Measurements from ENCODE around the gene CCBE1.

Gene CCBE1

DNA sequence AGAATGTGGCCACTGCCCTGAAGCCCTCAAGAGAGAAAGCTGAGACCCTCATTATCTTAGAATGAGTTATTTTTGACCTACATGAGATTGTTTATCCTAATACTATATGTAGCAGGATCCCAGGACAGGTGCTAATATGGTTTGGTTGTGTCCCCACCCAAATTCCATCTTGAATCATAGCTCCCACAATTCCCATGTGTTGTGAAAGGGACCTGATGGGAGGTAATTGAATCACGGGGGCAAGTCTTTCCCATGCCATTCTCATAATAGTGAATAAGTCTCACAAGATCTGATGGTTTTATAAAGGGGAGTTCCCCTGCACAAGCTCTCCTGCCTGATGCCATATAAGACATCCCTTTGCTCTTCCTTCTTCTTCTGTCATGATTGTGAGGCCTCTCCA is 76.8 kb downstream of the CCBE1 start:
- H3K4me1 ChIP-seq (ENCODE audit: control insufficient read depth in 2 of 2, insufficient read depth in 1 of 2, low read depth in 1 of 2, low read length in 2 of 2) = peaks cover 0 to 2% of the 10 kb centered on the region in 2 donors
- no peak overlapping the region for H4K8ac ChIP-seq (ENCODE audit: low read depth, low read length)
- H2BK5ac ChIP-seq (ENCODE audit: low read length) = no peak overlapping the region
- H2AK5ac ChIP-seq (ENCODE audit: low read depth, low read length) = no peak overlapping the region
- H3K4me3 ChIP-seq (ENCODE audit: low read length in 2 of 2) = no peak overlapping the region
- no peak overlapping the region for H4K91ac ChIP-seq (ENCODE audit: low read depth, low read length, poor library complexity)
- no peak overlapping the region for H2BK15ac ChIP-seq (ENCODE audit: low read length)
- H3K18ac ChIP-seq (ENCODE audit: low read length) = no peak overlapping the region
- H3K4ac ChIP-seq (ENCODE audit: low read length) = no peak overlapping the region
- H3K79me1 ChIP-seq (ENCODE audit: low read depth, low read length) = no peaks in the 10 kb centered on the region
- DNase-seq (ENCODE audit: low spot score) = no peak
- H2AFZ ChIP-seq (ENCODE audit: low read length) = no peak overlapping the region
- H3K23ac ChIP-seq (ENCODE audit: low read depth, low read length, poor library complexity) = no peak overlapping the region
- H3K9me3 ChIP-seq (replicated peaks in 1 of 2; ENCODE audit: control insufficient read depth in 2 of 2, insufficient read depth in 1 of 2, low read depth in 1 of 2, low read length in 2 of 2) = no peaks in the 10 kb centered on the region
- no peak overlapping the region for H3K27ac ChIP-seq (replicated peaks; ENCODE audit: low read length)
- no peak overlapping the region for H3K9ac ChIP-seq (ENCODE audit: low read depth, low read length, poor library complexity)
- no peak overlapping the region for H2BK120ac ChIP-seq (ENCODE audit: low read depth, low read length)
- WGBS, 2 donors (ENCODE audit: extremely low coverage in 2 of 2, insufficient read length in 2 of 2, insufficient replicate concordance in 1 of 2) = no CpG with 5 or more reads among the region's 1 CpG
- H3K27me3 ChIP-seq (ENCODE audit: control insufficient read depth in 3 of 3, insufficient read depth in 3 of 3, low read depth in 1 of 3, low read length in 3 of 3) = no peaks in the 10 kb centered on the region
- no peaks in the 10 kb centered on the region for H3K36me3 ChIP-seq (replicated peaks in 1 of 2; ENCODE audit: control insufficient read depth in 2 of 2, insufficient read depth in 2 of 2, low read length in 2 of 2)
- no peak overlapping the region for H2BK12ac ChIP-seq (ENCODE audit: low read length)
- H3K4me2 ChIP-seq (ENCODE audit: insufficient read depth, low read length, poor library complexity, severe bottlenecking) = no peak overlapping the region
- no peak overlapping the region for H3K14ac ChIP-seq (ENCODE audit: low read length)

DNA sequence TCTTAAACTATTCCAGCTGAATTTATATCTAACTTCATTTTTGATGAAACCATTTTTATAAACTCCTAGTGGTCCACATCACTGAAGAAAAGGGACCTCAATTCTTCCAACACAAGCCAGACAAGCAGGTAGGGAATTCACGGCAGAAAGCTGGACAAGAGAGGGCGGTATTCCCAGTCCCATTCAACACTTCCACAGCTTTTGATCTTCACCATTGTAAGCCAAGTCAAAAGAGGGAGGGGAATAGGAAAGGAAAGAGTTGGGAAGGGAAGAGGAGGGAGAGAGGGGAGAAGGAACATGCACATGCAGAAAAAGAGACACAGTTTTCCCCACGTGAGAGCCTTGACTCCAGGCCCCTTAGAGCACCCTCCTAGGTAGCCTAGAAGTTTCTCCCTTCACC is 77.4 kb downstream of the CCBE1 start:
- Histone ChIP-seq H2AK5ac (ENCODE audit: low read depth, low read length) (no peak overlapping the region), H3K18ac (ENCODE audit: low read length) (no peak overlapping the region), H3K27ac (replicated peaks; ENCODE audit: low read length) (no peak overlapping the region), H3K27me3 (ENCODE audit: control insufficient read depth in 3 of 3, insufficient read depth in 3 of 3, low read depth in 1 of 3, low read length in 3 of 3) (no peaks in the 10 kb centered on the region), H4K8ac (ENCODE audit: low read depth, low read length) (no peak overlapping the region), H3K4me1 (ENCODE audit: control insufficient read depth in 2 of 2, insufficient read depth in 1 of 2, low read depth in 1 of 2, low read length in 2 of 2) (peaks cover 0 to 2% of the 10 kb centered on the region in 2 donors), H3K36me3 (replicated peaks in 1 of 2; ENCODE audit: control insufficient read depth in 2 of 2, insufficient read depth in 2 of 2, low read length in 2 of 2) (no peaks in the 10 kb centered on the region), H2AFZ (ENCODE audit: low read length) (no peak overlapping the region), H3K79me1 (ENCODE audit: low read depth, low read length) (no peaks in the 10 kb centered on the region), H3K9ac (ENCODE audit: low read depth, low read length, poor library complexity) (no peak overlapping the region), H2BK120ac (ENCODE audit: low read depth, low read length) (no peak overlapping the region), H3K4me2 (ENCODE audit: insufficient read depth, low read length, poor library complexity, severe bottlenecking) (no peak overlapping the region), H3K4me3 (ENCODE audit: low read length in 2 of 2) (no peak overlapping the region), H3K4ac (ENCODE audit: low read length) (no peak overlapping the region), H2BK12ac (ENCODE audit: low read length) (no peak overlapping the region), H3K9me3 (replicated peaks in 1 of 2; ENCODE audit: control insufficient read depth in 2 of 2, insufficient read depth in 1 of 2, low read depth in 1 of 2, low read length in 2 of 2) (no peaks in the 10 kb centered on the region), H2BK5ac (ENCODE audit: low read length) (no peak overlapping the region), H4K91ac (ENCODE audit: low read depth, low read length, poor library complexity) (no peak overlapping the region), H2BK15ac (ENCODE audit: low read length) (no peak overlapping the region), H3K23ac (ENCODE audit: low read depth, low read length, poor library complexity) (no peak overlapping the region), H3K14ac (ENCODE audit: low read length) (no peak overlapping the region)
- no peak for DNase-seq (ENCODE audit: low spot score)
- no CpG with 5 or more reads among the region's 3 CpGs for WGBS, 2 donors (ENCODE audit: extremely low coverage in 2 of 2, insufficient read length in 2 of 2, insufficient replicate concordance in 1 of 2)

DNA sequence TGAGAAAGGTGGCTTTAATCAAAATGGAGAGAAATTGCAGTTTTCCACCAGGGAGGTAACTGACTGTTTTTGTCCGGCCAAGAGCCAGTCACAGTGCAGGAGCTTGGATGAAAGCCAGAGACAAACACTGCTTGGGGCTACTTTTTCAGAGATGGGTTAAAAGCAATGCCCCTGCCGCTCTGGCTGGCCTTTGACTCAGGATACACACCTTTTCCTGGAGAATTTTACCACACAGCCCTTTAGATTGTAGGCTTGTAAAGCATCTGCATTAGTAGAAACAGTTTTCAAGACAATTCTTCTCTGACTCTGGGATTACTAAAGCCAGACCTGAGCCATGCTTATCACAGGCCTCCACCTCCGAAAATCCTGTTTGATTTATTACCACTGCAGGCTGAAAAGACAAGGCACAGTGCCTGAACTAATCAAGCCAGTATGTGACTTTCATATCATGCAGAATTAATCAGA is 79.7 kb downstream of the CCBE1 start:
- no peak overlapping the region for H2AFZ ChIP-seq (ENCODE audit: low read length)
- no peak overlapping the region for H2BK12ac ChIP-seq (ENCODE audit: low read length)
- H3K23ac ChIP-seq (ENCODE audit: low read depth, low read length, poor library complexity) = no peak overlapping the region
- WGBS, 2 donors (ENCODE audit: extremely low coverage in 2 of 2, insufficient read length in 2 of 2, insufficient replicate concordance in 1 of 2) = no CpG with 5 or more reads among the region's 3 CpGs
- peaks cover 0 to 2% of the 10 kb centered on the region in 2 donors for H3K4me1 ChIP-seq (ENCODE audit: control insufficient read depth in 2 of 2, insufficient read depth in 1 of 2, low read depth in 1 of 2, low read length in 2 of 2)
- H3K36me3 ChIP-seq (replicated peaks in 1 of 2; ENCODE audit: control insufficient read depth in 2 of 2, insufficient read depth in 2 of 2, low read length in 2 of 2) = no peaks in the 10 kb centered on the region
- H2BK120ac ChIP-seq (ENCODE audit: low read depth, low read length) = no peak overlapping the region
- no peaks in the 10 kb centered on the region for H3K79me1 ChIP-seq (ENCODE audit: low read depth, low read length)
- no peak overlapping the region for H3K14ac ChIP-seq (ENCODE audit: low read length)
- no peak overlapping the region for H3K9ac ChIP-seq (ENCODE audit: low read depth, low read length, poor library complexity)
- no peak overlapping the region for H2BK5ac ChIP-seq (ENCODE audit: low read length)
- no peak for DNase-seq (ENCODE audit: low spot score)
- no peak overlapping the region for H2BK15ac ChIP-seq (ENCODE audit: low read length)
- H3K27me3 ChIP-seq (ENCODE audit: control insufficient read depth in 3 of 3, insufficient read depth in 3 of 3, low read depth in 1 of 3, low read length in 3 of 3) = no peaks in the 10 kb centered on the region
- H3K4ac ChIP-seq (ENCODE audit: low read length) = no peak overlapping the region
- H3K18ac ChIP-seq (ENCODE audit: low read length) = no peak overlapping the region
- no peak overlapping the region for H2AK5ac ChIP-seq (ENCODE audit: low read depth, low read length)
- H3K4me2 ChIP-seq (ENCODE audit: insufficient read depth, low read length, poor library complexity, severe bottlenecking) = no peak overlapping the region
- H3K9me3 ChIP-seq (replicated peaks in 1 of 2; ENCODE audit: control insufficient read depth in 2 of 2, insufficient read depth in 1 of 2, low read depth in 1 of 2, low read length in 2 of 2) = no peaks in the 10 kb centered on the region
- H3K4me3 ChIP-seq (ENCODE audit: low read length in 2 of 2) = no peak overlapping the region
- no peak overlapping the region for H4K8ac ChIP-seq (ENCODE audit: low read depth, low read length)
- H4K91ac ChIP-seq (ENCODE audit: low read depth, low read length, poor library complexity) = no peak overlapping the region
- H3K27ac ChIP-seq (replicated peaks; ENCODE audit: low read length) = no peak overlapping the region

DNA sequence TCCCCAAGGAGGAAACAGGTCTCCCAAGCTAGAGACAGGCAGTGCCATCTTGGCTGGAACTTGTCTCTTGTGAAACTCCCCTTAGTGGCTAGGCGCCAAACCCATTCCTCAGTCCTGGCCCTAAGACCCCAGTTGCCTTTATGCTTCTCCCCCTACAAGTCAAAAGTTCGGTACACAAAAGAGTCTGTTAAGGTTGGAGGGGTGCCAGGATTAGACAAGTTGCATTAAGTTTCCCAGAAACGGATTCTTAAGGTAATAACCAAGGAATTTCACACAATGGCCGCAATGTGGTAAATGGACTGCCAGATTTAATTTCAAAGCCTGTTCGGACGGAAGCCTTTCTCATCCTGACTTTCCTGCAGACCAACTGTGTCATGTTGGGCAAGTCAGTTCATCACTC is 80.7 kb downstream of the CCBE1 start:
- no peak overlapping the region for H4K91ac ChIP-seq (ENCODE audit: low read depth, low read length, poor library complexity)
- H3K23ac ChIP-seq (ENCODE audit: low read depth, low read length, poor library complexity) = no peak overlapping the region
- H3K14ac ChIP-seq (ENCODE audit: low read length) = no peak overlapping the region
- H2BK12ac ChIP-seq (ENCODE audit: low read length) = no peak overlapping the region
- no peak for DNase-seq (ENCODE audit: low spot score)
- H3K79me1 ChIP-seq (ENCODE audit: low read depth, low read length) = no peaks in the 10 kb centered on the region
- no peaks in the 10 kb centered on the region for H3K36me3 ChIP-seq (replicated peaks in 1 of 2; ENCODE audit: control insufficient read depth in 2 of 2, insufficient read depth in 2 of 2, low read length in 2 of 2)
- no peak overlapping the region for H2BK15ac ChIP-seq (ENCODE audit: low read length)
- no CpG with 5 or more reads among the region's 6 CpGs for WGBS, 2 donors (ENCODE audit: extremely low coverage in 2 of 2, insufficient read length in 2 of 2, insufficient replicate concordance in 1 of 2)
- H3K4ac ChIP-seq (ENCODE audit: low read length) = no peak overlapping the region
- no peak overlapping the region for H2BK120ac ChIP-seq (ENCODE audit: low read depth, low read length)
- no peak overlapping the region for H2BK5ac ChIP-seq (ENCODE audit: low read length)
- H3K9me3 ChIP-seq (replicated peaks in 1 of 2; ENCODE audit: control insufficient read depth in 2 of 2, insufficient read depth in 1 of 2, low read depth in 1 of 2, low read length in 2 of 2) = no peaks in the 10 kb centered on the region
- no peak overlapping the region for H2AFZ ChIP-seq (ENCODE audit: low read length)
- H3K4me2 ChIP-seq (ENCODE audit: insufficient read depth, low read length, poor library complexity, severe bottlenecking) = no peak overlapping the region
- H3K4me1 ChIP-seq (ENCODE audit: control insufficient read depth in 2 of 2, insufficient read depth in 1 of 2, low read depth in 1 of 2, low read length in 2 of 2) = peaks cover 0 to 3% of the 10 kb centered on the region in 2 donors
- H3K18ac ChIP-seq (ENCODE audit: low read length) = no peak overlapping the region
- H3K4me3 ChIP-seq (ENCODE audit: low read length in 2 of 2) = no peak overlapping the region
- H2AK5ac ChIP-seq (ENCODE audit: low read depth, low read length) = no peak overlapping the region
- H3K9ac ChIP-seq (ENCODE audit: low read depth, low read length, poor library complexity) = no peak overlapping the region
- H3K27me3 ChIP-seq (ENCODE audit: control insufficient read depth in 3 of 3, insufficient read depth in 3 of 3, low read depth in 1 of 3, low read length in 3 of 3) = no peaks in the 10 kb centered on the region
- H3K27ac ChIP-seq (replicated peaks; ENCODE audit: low read length) = no peak overlapping the region
- no peak overlapping the region for H4K8ac ChIP-seq (ENCODE audit: low read depth, low read length)
